ENCODE results near the gene HERPUD2. TPM values are rescaled to one million over a fixed set of nuclear protein-coding genes. Genes with fewer than 3 reads are reported as not detected.

The HERPUD2 gene
- total RNA-seq, 4 donors from 2014 or later, result 25.3 to 44.1 (median 39.3) TPM

- no peak for TF ChIP-seq POLR2A (IDR thresholded peaks at IDR 0.05)
- no peak for TF ChIP-seq EP300 (IDR thresholded peaks at IDR 0.05)
- no peak for TF ChIP-seq CTCF (IDR thresholded peaks at IDR 0.05)
- Histone ChIP-seq H3K4me1 (peaks cover 0 to 22% (median 0%) of the 10 kb centered on the region in 4 donors), H3K27me3 (no peaks in the 10 kb centered on the region), H3K4me3 (no peak overlapping the region), H3K36me3 (no peaks in the 10 kb centered on the region), H3K27ac (no peak overlapping the region), H3K9me3 (no peaks in the 10 kb centered on the region)
- 97% methylated on average over 1 of the region's 1 CpG for WGBS, 2 donors
- DNase-seq (ENCODE audit: low spot score in 2 of 2), result no peak
These were observed 25.1 kb upstream of the HERPUD2 start for GRCh38 chr7:35720032-35720431.

GRCh38 chr7:35718047-35718446 is 23.1 kb upstream of the HERPUD2 start:
- 89 to 91% methylated on average over 1 of the region's 1 CpG for WGBS, 2 donors
- Histone ChIP-seq H3K27ac (no peak overlapping the region), H3K27me3 (no peaks in the 10 kb centered on the region), H3K4me1 (peaks cover 0 to 22% (median 0%) of the 10 kb centered on the region in 4 donors), H3K9me3 (no peaks in the 10 kb centered on the region), H3K4me3 (no peak overlapping the region), H3K36me3 (no peaks in the 10 kb centered on the region)
- no peak for DNase-seq (ENCODE audit: low spot score in 2 of 2)
- TF ChIP-seq EP300 (IDR thresholded peaks at IDR 0.05) (no peak), CTCF (IDR thresholded peaks at IDR 0.05) (no peak), POLR2A (IDR thresholded peaks at IDR 0.05) (no peak)

GRCh38 chr7:35717516-35717915 is 22.6 kb upstream of the HERPUD2 start:
- Histone ChIP-seq H3K27ac (peak overlapping the region in 2 of 4 donors; percentile 68 to 69), H3K36me3 (no peaks in the 10 kb centered on the region), H3K4me1 (peaks cover 0 to 22% (median 0%) of the 10 kb centered on the region in 4 donors), H3K27me3 (no peaks in the 10 kb centered on the region), H3K4me3 (no peak overlapping the region), H3K9me3 (no peaks in the 10 kb centered on the region)
- no peak for DNase-seq (ENCODE audit: low spot score in 2 of 2)
- TF ChIP-seq POLR2A (IDR thresholded peaks at IDR 0.05) (no peak), EP300 (IDR thresholded peaks at IDR 0.05) (no peak)
- WGBS, 2 donors, result 69 to 82% methylated on average over 6 of the region's 6 CpGs

GRCh38 chr7:35717013-35717412 is 22.1 kb upstream of the HERPUD2 start:
- Histone ChIP-seq H3K27ac (peak overlapping the region in 3 of 4 donors; percentile 23 to 69 (median 68)), H3K27me3 (no peaks in the 10 kb centered on the region), H3K9me3 (no peaks in the 10 kb centered on the region), H3K36me3 (no peaks in the 10 kb centered on the region), H3K4me1 (peaks cover 0 to 22% (median 0%) of the 10 kb centered on the region in 4 donors), H3K4me3 (peak overlapping the region in 2 of 4 donors; percentile 7 to 16)
- no peak for TF ChIP-seq POLR2A (IDR thresholded peaks at IDR 0.05)
- no peak for TF ChIP-seq EP300 (IDR thresholded peaks at IDR 0.05)
- TF ChIP-seq CTCF (IDR thresholded peaks at IDR 0.05), result no peak
- DNase-seq (ENCODE audit: low spot score in 2 of 2), result no peak
- WGBS, 2 donors, result 21 to 33% methylated on average over 1 of the region's 1 CpG

GRCh38 chr7:35716038-35716803 is 21.3 kb upstream of the HERPUD2 start:
- Histone ChIP-seq H3K4me3 (peak overlapping the region in 2 of 4 donors; percentile 7 to 16), H3K9me3 (no peaks in the 10 kb centered on the region), H3K27ac (peak overlapping the region in 3 of 4 donors; percentile 23 to 69 (median 68)), H3K4me1 (peaks cover 0 to 22% (median 0%) of the 10 kb centered on the region in 4 donors), H3K36me3 (no peaks in the 10 kb centered on the region), H3K27me3 (no peaks in the 10 kb centered on the region)
- peak in 1 of 2 donors; percentile 23 for TF ChIP-seq EP300 (IDR thresholded peaks at IDR 0.05)
- TF ChIP-seq POLR2A (IDR thresholded peaks at IDR 0.05), result no peak
- no peak for TF ChIP-seq CTCF (IDR thresholded peaks at IDR 0.05)
- no peak for DNase-seq (ENCODE audit: low spot score in 2 of 2)
- 18 to 33% methylated on average over 5 of the region's 5 CpGs for WGBS, 2 donors
